Endothelial cell of umbilical vein (primary cell): Measurements from ENCODE around the gene PKP4. TPM values are rescaled to one million over a fixed set of nuclear protein-coding genes. Genes with fewer than 3 reads are reported as not detected.

Source experiments
- BruUV-seq: library from RNA; stranded (reverse); fragments of 400-500 nt; replicated peaks from 2 replicates; lab custom pipeline; 2021; lab: Mats Ljungman, UMichigan
- CTCF ChIA-PET: fragments of 300-600, 350-600 bp; sonication (Branson Sonifier 250); formaldehyde crosslinking; loops from one replicate; lab custom pipeline; 2021; ENCODE audit warnings: antibody characterized with exemption, inconsistent platforms; lab: Charles Lee
- POLR2A ChIA-PET: fragments of 300-600, 350-600 bp; sonication (Branson Sonifier 250); formaldehyde crosslinking; loops from one replicate; lab custom pipeline; 2021; ENCODE audit warnings: antibody characterized with exemption, inconsistent platforms; lab: Charles Lee
- DNase-seq: peaks from one replicate; pipeline ENCODE4 v3.0.0-alpha.2; 2011; ENCODE audit warnings: low read depth, low spot score
- FAIRE-seq: peaks from 2 replicates; lab custom pipeline; 2011; peaks lifted over from hg19 to GRCh38; lab: Jason Lieb, UNC
- H2AFZ ChIP-seq: 2 replicates; pipeline ENCODE4 v1.6.0; 2012; ENCODE audit warnings: low read depth, low read length, control low read depth, inconsistent platforms
- H3K27ac ChIP-seq: 2 replicates; pipeline ENCODE4 v1.5.1; 2011; ENCODE audit warnings: low read depth, mild to moderate bottlenecking, control low read depth, low read length, moderate library complexity; ENCODE audit not compliant: insufficient read depth
- H3K27me3 ChIP-seq, 2 experiments: 2 replicates each; pipeline versions ENCODE4 v1.6.0 to v1.6.1; 2011; ENCODE audit warnings: low read length in 2 of 2, mixed read lengths in 1 of 2; ENCODE audit not compliant: control insufficient read depth in 2 of 2, insufficient read depth in 2 of 2
- H3K36me3 ChIP-seq, 2 experiments: 2 replicates in 1 of 2; 3 replicates in 1 of 2; pipeline ENCODE4 v1.5.1; 2011; ENCODE audit warnings: low read length in 2 of 2, mild to moderate bottlenecking in 1 of 2, moderate library complexity in 1 of 2; ENCODE audit not compliant: control insufficient read depth in 2 of 2, insufficient read depth in 2 of 2; ENCODE audit errors: extremely low read depth in 1 of 2
- H3K4me1 ChIP-seq: 3 replicates; pipeline ENCODE4 v1.5.1; 2011; ENCODE audit warnings: mild to moderate bottlenecking, low read length; ENCODE audit not compliant: control insufficient read depth, insufficient read depth; ENCODE audit errors: extremely low read depth
- H3K4me2 ChIP-seq: 2 replicates; pipeline ENCODE4 v1.6.1; 2011; ENCODE audit warnings: low read length, control low read depth, mixed read lengths; ENCODE audit not compliant: insufficient read depth
- H3K4me3 ChIP-seq, 3 experiments: fragments of 200-600 bp in 1 of 3; sonication (generic), shearing (Covaris generic) in 1 of 3; replicated peaks in 1 of 3; 2 replicates each; pipeline ENCODE4 v1.5.1; 2011 to 2016; ENCODE audit warnings: control low read depth in 3 of 3, low read length in 3 of 3, mild to moderate bottlenecking in 2 of 3, inconsistent platforms in 1 of 3, low read depth in 1 of 3, moderate library complexity in 1 of 3; ENCODE audit not compliant: insufficient read depth in 1 of 3
- H3K79me2 ChIP-seq: 2 replicates; pipeline ENCODE4 v1.6.0; 2012; ENCODE audit warnings: low read length, inconsistent platforms; ENCODE audit not compliant: control insufficient read depth, insufficient read depth
- H3K9ac ChIP-seq: replicated peaks from 2 replicates; pipeline ENCODE3; 2011; ENCODE audit warnings: low read length, control low read depth; ENCODE audit not compliant: insufficient read depth; ENCODE audit errors: extremely low read depth
- H3K9me1 ChIP-seq: replicated peaks from 3 replicates; pipeline ENCODE4 v1.6.0; 2011; ENCODE audit warnings: mild to moderate bottlenecking, low read length; ENCODE audit not compliant: control insufficient read depth, insufficient read depth; ENCODE audit errors: extremely low read depth
- H3K9me3 ChIP-seq: replicated peaks from 2 replicates; pipeline ENCODE4 v1.5.1; 2012; ENCODE audit warnings: low read length, inconsistent platforms; ENCODE audit not compliant: control insufficient read depth, insufficient read depth
- H4K20me1 ChIP-seq: replicated peaks from 2 replicates; pipeline ENCODE3; 2011; ENCODE audit warnings: mild to moderate bottlenecking, low read length; ENCODE audit not compliant: control insufficient read depth, insufficient read depth; ENCODE audit errors: extremely low read depth
- FOS ChIP-seq: IDR thresholded peaks from 2 replicates; pipeline ENCODE4 v1.6.1; 2011; ENCODE audit warnings: mild to moderate bottlenecking, low read length, moderate library complexity, borderline replicate concordance; ENCODE audit not compliant: insufficient read depth
- GATA2 ChIP-seq: IDR thresholded peaks from 2 replicates; pipeline ENCODE4 v1.7.0; 2011; ENCODE audit warnings: low read depth, mild to moderate bottlenecking, moderate library complexity, mixed read lengths, low read length; ENCODE audit not compliant: insufficient read length, insufficient read depth
- JUN ChIP-seq: IDR thresholded peaks from 2 replicates; pipeline ENCODE4 v1.6.1; 2011; ENCODE audit warnings: borderline replicate concordance, low read depth; ENCODE audit not compliant: insufficient read length, insufficient read depth
- MYC ChIP-seq: IDR thresholded peaks from one replicate; pipeline ENCODE4 v1.6.1; 2011; ENCODE audit warnings: mild to moderate bottlenecking, low read depth, low read length
- POLR2A ChIP-seq: IDR thresholded peaks from 2 replicates; pipeline ENCODE4 v1.6.1; 2012; ENCODE audit warnings: low read depth, mild to moderate bottlenecking, control low read depth, low read length
- POLR2AphosphoS5 ChIP-seq: IDR thresholded peaks from 2 replicates; pipeline ENCODE4 v1.6.1; 2012; ENCODE audit warnings: low read depth, mild to moderate bottlenecking, control low read depth, low read length, moderate library complexity; ENCODE audit not compliant: insufficient read depth
- dilution Hi-C: fragments of 300-500 bp; cut with MboI; formaldehyde crosslinking; loops from one replicate; pipeline ENCODE4 v1.15.0; 2019; ENCODE audit warnings: low sequenced_read_pairs; ENCODE audit not compliant: extremely low pct_ligation_motif_present
- intact Hi-C: fragments of 100-400 bp; cut with micrococcal nuclease; formaldehyde crosslinking; loops from one replicate; pipeline ENCODE4 v1.10.0; 2022
- polyA plus RNA-seq, 4 experiments: library from polyadenylated mRNA; depleted of rRNA in 3 of 4; stranded (reverse) in 3 of 4; unstranded in 1 of 4; fragments of >200 nt; gene quantifications; 2 replicates each; pipeline versions ENCODE4 v1.2.1 to v1.2.3, GENCODE V29; 2011 to 2012; ENCODE audit warnings: missing spikeins in 1 of 4
- total RNA-seq: library from RNA; stranded (reverse); gene quantifications from 2 replicates; pipeline ENCODE4 v1.2.3, GENCODE V29; 2021
- TF ChIP-seq, protein P1 (sequence below), 2 donors: IDR thresholded peaks; 1 replicate in 1 of 2; 2 replicates in 1 of 2; pipeline ENCODE4 v1.5.1; 2011; ENCODE audit warnings: low read length in 2 of 2, mild to moderate bottlenecking in 2 of 2, moderate library complexity in 2 of 2, control low read depth in 1 of 2, inconsistent platforms in 1 of 2, low read depth in 1 of 2; ENCODE audit not compliant: insufficient read depth in 1 of 2; ENCODE audit errors: extremely low read depth in 1 of 2
- TF ChIP-seq, protein P2 (sequence below): IDR thresholded peaks from 2 replicates; pipeline ENCODE4 v1.6.1; 2011; ENCODE audit not compliant: insufficient read depth, insufficient read length

Gene PKP4
- total and polyA plus RNA-seq, 2 donors (not counting 3 experiments of a cell fraction or from before 2014, with no cell fraction given) = 35.4 to 68.5 TPM

GRCh38 chr2:158463496-158464095, 6.8 kb downstream of the PKP4 start:
- peaks cover 83% of the 10 kb centered on the region for H3K79me2 ChIP-seq
- intact Hi-C loops (no loop called here), dilution Hi-C loops (no loop called here)
- H3K4me1 ChIP-seq = peaks cover 29% of the 10 kb centered on the region
- DNase-seq = no peak
- H3K27me3 ChIP-seq = no peaks in the 10 kb centered on the region
- H4K20me1 ChIP-seq = peaks cover 4% of the 10 kb centered on the region
- no peaks in the 10 kb centered on the region for H3K36me3 ChIP-seq
- no peak overlapping the region for H3K4me2 ChIP-seq
- H2AFZ ChIP-seq = no peak overlapping the region
- no peaks in the 10 kb centered on the region for H3K9me3 ChIP-seq
- no peaks in the 10 kb centered on the region for H3K9me1 ChIP-seq
- H3K4me3 ChIP-seq = no peak overlapping the region
- H3K9ac ChIP-seq = no peak overlapping the region
- H3K27ac ChIP-seq = no peak overlapping the region
- FAIRE-seq = no peak
- ChIA-PET CTCF (interaction anchor here (1.3 to 1.9 kb wide), 3 partner anchors 146 to 290 kb away, joined by 4 to 6 read pairs (median 5); no protein-coding TSS in a partner anchor), POLR2A (no interaction called here)
- no TSS peak for BruUV-seq
- TF ChIP-seq POLR2A (no peak), MYC (no peak), POLR2AphosphoS5 (no peak), GATA2 (no peak), JUN (no peak), FOS (no peak)
- TF ChIP-seq, protein P1, sequence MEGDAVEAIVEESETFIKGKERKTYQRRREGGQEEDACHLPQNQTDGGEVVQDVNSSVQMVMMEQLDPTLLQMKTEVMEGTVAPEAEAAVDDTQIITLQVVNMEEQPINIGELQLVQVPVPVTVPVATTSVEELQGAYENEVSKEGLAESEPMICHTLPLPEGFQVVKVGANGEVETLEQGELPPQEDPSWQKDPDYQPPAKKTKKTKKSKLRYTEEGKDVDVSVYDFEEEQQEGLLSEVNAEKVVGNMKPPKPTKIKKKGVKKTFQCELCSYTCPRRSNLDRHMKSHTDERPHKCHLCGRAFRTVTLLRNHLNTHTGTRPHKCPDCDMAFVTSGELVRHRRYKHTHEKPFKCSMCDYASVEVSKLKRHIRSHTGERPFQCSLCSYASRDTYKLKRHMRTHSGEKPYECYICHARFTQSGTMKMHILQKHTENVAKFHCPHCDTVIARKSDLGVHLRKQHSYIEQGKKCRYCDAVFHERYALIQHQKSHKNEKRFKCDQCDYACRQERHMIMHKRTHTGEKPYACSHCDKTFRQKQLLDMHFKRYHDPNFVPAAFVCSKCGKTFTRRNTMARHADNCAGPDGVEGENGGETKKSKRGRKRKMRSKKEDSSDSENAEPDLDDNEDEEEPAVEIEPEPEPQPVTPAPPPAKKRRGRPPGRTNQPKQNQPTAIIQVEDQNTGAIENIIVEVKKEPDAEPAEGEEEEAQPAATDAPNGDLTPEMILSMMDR (IDR thresholded peaks at IDR 0.05; ENCODE audit: extremely low read depth in 1 of 2, insufficient read depth in 1 of 2, low read depth in 1 of 2, low read length in 2 of 2) = no peak
- TF ChIP-seq, protein P2, sequence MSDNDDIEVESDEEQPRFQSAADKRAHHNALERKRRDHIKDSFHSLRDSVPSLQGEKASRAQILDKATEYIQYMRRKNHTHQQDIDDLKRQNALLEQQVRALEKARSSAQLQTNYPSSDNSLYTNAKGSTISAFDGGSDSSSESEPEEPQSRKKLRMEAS = no peak
